Fibroblast of skin of back (primary cell): Measurements from ENCODE around the gene USP7.
"Not testable (repeated sequence)": the region's sequence is repeated elsewhere in the genome, so short reads cannot be mapped to it uniquely, and the experiment has no call there.

Experiments
- DNase-seq: peaks from one replicate; pipeline ENCODE4 v3.0.0-alpha.2; 2013

USP7 gene

DNA sequence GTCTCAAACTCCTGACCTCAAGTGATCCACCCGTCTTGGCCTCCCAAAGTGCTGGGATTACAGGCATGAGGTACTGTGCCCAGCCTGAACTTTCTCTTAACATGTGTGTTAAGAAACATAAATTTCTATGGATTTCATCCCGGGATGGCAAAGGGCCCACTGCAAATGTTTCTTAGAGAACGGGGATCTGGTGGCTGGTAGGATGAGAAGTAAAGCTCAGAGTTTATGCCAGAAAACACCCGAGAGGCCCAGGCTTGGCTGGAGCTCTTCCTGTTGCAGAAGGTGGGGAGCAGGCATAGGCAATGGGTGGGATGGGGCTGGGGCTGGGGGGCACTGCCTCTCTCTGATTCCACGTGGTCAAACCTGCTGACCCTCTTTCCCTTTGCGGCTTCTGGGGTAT lies 89.3 kb downstream of the USP7 start:
- no peak for DNase-seq

GRCh38 chr16:8873866-8874195 lies 89.9 kb downstream of the USP7 start:
- DNase-seq, result not testable (repeated sequence)

DNA sequence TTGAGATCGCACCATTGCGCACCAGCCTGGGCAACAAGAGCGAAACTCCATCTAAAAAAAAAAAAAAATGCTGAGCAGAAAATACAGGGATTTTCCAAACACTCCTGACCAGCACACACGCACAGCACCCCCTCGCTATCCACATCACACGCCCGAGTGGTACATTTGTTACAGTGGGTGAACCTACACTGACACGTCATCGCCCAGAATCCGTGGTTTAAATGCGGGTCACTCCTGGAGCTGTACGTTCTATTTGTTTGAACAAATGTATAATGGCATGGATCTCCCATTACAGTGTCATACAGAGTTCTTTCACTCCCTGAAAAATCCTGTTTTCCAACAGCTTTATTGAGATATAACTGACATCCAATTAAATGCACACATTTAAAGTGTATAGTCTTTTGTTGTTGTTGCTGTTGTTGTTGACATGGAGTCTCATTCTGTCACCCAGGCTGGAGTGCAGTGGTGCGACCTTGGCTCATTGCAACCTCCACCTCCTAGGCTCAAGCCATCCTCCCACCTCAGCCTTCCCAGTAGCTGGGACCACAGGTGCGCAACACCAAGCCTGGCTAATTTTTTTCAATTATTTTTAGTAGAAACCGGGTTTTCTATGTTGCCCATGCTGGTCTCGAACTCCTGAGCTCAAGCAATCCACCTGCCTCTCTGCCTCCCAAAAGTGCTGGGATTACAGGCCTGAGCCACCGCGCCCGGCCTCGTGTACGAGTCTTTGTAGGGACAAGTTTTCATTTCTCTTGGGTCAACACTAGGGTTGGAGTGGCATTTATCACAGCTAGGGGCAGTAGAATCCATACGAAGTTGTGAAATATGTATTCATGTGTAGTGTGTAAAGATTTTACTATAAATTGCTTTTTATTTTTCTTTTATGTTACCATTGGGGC lies 90.5 kb downstream of the USP7 start:
- no peak for DNase-seq

- no peak for DNase-seq
Observed at GRCh38 chr16:8872071-8872470, 91.6 kb downstream of the USP7 start.

DNA sequence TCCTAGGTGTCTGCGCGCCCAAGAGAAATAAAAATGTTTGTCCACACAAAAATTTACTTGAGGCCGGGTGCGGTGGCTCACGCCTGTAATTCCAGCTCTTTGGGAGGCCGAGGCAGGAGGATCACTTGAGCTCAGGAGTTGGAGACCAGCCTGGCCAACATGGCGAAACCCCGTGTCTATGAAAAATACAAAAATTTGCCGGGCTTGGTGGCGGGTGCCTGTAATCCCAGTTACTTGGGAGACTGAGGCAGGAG lies 93.8 kb downstream of the USP7 start:
- DNase-seq, result not testable (repeated sequence)

DNA sequence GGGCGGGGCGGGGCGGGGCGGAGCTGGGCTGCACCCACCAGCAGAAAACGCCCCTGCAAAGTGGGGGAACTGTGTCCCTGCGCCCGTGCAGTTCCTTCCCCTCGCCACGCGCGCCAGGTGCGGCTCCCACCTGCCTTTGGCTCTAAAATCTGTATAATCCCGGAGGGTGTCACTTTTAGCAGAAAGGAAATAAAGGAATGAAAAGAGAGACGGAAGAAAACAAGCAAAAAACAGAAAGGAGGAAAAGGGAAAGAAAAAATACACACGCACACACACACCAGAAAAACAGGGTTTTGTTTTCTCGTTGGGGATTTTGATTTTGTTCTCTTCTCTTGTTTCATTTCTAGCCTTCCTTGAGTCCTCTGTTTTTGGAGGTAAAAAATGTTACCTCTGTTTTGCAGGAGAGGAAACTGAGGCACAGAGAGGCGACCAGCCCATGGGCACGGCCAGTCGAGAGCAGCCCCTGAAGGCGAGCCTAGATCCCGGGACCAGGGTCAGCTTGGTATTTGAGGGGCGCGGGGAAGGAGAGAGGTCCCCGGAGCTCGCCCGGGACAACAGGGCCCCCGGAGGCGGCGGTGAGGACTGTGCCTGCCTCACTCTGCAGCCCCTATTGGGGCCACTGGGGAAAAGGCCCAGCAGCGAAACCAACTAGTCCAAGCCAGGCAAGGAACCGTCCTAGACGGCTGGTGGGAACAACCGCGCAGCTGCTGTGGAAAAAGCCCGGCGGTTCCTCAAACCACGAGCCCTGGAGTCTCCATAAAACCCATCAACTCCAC lies 94.3 kb downstream of the USP7 start:
- no peak for DNase-seq

- peak; percentile 90 for DNase-seq
Observed at GRCh38 chr16:8868416-8869211, 95.1 kb downstream of the USP7 start, which contains the start of gene CARHSP1. Gene CARHSP1, minus strand, starts transcription at chr16:8869006. Its CDS starts 9,678 bp downstream, at chr16:8859328.

DNA sequence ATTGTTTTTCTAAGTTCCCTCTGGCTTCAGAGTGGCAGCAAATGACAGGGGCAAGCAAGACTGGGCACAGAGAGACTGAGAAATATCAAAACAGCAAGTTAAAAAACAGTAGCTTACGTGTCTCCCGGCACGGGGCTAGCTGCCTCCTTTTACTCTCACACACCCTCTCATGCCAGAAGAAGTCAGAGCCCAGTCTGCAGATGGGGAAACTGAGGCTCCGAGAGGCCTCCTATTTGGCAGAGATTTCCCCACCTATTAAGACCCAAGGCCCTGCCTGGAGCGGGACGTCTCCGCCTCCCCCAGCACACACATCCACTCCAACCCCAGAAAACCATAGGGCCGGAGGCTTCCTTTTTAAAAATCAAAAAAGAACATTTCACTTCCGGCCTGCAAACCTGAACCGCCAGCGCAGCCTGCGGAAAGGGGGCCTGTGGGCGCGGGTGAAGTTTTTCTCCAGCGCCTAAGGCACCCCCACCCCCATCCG lies 95.7 kb downstream of the USP7 start:
- no peak for DNase-seq

- DNase-seq, result peak; percentile 29
Observed at GRCh38 chr16:8867216-8867931, 96.3 kb downstream of the USP7 start.

- no peak for DNase-seq
Observed at GRCh38 chr16:8866884-8867215, 96.9 kb downstream of the USP7 start.

DNA sequence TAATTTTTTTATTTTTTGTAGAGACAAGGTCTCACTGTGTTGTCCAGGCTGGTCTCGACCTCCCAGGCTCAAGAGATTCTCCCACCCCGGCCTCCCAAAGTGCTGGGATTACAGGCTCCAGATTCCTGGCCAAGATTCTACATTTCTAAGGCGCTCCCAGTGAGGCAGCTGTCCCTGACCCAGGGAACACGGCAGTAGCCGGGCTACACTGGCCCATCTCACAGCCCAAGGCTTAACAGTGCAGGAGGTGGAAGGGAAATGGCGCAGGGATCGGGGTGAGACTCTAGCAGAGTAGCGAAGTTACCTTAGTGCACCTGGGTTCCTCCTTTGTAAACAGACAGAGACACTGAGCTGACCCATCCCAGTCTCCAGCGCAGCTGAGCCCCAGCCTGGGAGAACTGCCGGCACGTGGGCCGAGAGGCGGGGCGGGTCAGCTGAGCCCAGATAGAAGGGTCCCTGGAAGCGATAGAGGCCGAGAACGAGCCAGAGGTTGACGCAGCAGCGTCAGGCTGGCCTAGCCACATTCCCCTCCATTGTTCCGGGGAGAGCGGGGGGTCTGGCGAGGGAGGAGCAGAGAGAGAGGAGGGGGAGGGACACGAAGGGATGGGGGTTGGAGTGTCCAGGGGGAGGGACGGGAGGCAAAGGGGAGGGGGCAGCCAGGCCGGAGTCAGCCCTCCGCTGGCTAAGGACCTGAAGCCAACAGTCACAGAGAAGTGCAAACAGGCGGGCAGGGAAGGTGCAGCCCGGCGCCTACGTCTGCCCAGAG lies 97.4 kb downstream of the USP7 start:
- no peak for DNase-seq

DNA sequence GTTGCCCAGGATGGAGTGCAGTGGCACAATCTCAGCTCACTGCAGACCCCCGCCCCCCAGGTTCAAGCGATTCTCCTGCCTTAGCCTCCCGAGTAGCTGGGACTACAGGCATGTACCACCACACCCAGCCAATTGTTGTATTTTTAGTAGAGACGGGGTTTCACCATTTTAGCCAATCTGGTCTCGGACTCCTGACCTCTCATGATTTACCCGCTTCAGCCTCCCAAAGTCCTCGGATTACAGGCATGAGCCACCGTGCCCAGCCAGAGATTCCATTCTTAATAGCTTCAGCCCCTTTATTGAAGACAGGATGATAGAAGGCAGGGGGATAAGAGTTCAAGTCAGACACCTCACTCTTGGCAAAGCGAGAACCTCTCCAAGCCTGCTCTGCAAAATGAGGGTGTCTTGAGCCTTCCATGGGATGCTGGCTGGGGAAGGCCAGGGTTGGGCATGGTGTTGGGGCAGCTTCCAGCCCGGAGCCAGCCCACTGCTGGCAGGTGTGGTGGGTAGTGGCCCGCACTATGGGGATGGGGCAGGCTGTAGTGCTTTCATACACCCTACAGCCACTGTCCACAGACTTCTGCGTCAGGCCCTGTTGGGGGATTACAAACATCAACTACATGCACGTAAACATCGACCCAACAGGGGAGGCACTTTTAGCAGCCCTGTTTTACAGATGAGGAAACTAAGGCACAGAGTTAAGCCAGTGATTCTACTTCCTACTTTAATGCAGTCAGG lies 98.4 kb downstream of the USP7 start:
- no peak for DNase-seq

GRCh38 chr16:8864480-8865110 lies 99.1 kb downstream of the USP7 start:
- no peak for DNase-seq

GRCh38 chr16:8863594-8864424 lies 99.9 kb downstream of the USP7 start:
- no peak for DNase-seq

DNA sequence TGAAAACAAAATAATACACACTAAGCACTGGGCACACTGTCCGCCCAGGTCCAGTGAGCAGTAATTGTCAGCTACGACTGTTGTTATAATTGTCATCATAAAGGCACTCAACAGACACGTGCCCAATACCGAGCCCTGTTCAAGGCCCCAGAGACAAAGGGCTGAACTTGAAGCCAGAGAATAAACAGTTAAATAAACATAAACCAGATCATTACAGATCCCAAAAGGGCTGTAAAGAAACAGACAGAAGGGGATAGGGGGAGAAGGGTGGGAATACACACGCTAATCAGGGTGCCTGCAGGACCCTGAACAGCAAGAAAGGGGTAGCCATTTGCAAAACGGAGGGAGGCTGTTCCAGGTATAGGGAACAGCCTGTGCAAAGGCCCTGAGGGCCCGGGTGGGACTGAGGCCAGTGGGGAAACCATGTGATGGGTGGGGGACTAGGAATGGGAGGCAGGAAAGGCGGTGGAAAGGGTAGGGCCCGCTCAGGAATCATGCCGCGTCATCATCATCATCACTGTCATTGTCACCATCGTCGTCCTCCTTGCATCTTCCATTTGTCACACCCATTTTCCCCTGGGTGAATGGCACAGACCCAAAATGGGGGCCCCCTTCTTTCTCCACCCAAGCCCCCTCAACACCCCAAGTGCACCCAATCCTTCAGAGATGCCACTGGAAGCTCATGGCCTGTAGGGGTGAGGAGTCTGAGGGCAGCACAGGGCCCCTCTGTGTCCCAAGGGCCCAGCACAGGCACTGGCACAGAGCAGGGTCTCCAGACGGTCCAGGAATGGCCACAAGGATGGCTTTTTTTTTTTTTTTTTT lies 101.2 kb downstream of the USP7 start:
- no peak for DNase-seq

DNA sequence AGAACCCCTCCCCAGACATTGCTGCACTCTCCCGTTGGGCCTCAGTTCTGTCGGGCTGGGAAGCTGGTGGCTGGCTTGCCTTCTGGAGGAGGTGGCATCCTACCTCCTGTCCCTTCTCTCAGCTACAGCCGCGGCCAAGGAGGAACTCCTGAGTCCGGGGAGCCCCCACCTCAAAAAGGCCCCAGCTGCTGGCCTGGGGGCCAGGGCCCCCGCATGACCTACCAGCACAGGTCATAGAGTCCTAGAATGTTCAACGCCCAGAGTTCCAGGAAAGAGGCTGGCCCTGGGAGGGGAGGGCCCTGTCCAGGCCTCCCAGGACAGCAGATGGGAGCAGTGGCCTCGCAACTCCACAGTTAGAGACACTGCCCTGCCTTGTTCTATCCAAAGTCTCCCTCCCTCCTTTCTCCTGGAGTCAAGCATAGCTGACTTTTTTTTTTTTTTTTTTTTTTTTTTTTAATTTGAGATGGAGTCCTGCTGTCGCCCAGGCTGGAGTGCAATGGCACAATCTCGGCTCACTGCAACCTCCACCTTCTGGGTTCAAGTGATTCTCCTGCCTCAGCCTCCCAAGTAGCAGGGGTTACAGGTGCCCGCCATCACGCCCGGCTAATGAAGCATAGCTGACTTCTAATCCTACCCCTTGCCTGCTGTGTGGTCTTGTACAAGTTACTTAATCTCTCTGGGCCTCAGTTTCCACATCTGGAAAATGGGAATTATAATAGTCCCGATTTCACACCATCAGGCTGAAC lies 102.0 kb downstream of the USP7 start:
- no peak for DNase-seq

GRCh38 chr16:8859913-8860881 lies 103.5 kb downstream of the USP7 start:
- no peak for DNase-seq
